Neural progenitor cell (in vitro differentiated cells): ENCODE data around the gene ASB2. TPM values are rescaled to one million over a fixed set of nuclear protein-coding genes. Genes with fewer than 3 reads are reported as not detected.

Experiments
- DNase-seq: peaks from one replicate; pipeline ENCODE4 v3.0.0-alpha.2; 2016; ENCODE audit warnings: low spot score
- H2AFZ ChIP-seq: fragments of 200-600 bp; sonication (generic); replicated peaks from 2 replicates; pipeline ENCODE4 v1.6.1; 2016; ENCODE audit warnings: antibody characterized with exemption
- H3F3A ChIP-seq: fragments of 200-600 bp; sonication (generic); 2 replicates; pipeline ENCODE4 v1.6.1; 2016; ENCODE audit warnings: antibody characterized with exemption, low read depth
- H3K27ac ChIP-seq: fragments of 200-600 bp; sonication (generic); 2 replicates; pipeline ENCODE4 v1.5.1; 2016; ENCODE audit warnings: mild to moderate bottlenecking
- H3K27me3 ChIP-seq: fragments of 200-600 bp; sonication (generic); 2 replicates; pipeline ENCODE4 v1.6.1; 2016; ENCODE audit warnings: mild to moderate bottlenecking, moderate library complexity
- H3K36me3 ChIP-seq: fragments of 200-600 bp; sonication (generic); 2 replicates; pipeline ENCODE4 v1.5.1; 2016
- H3K4me1 ChIP-seq: fragments of 200-600 bp; sonication (generic); 2 replicates; pipeline ENCODE4 v1.6.1; 2016; ENCODE audit warnings: mixed run types
- H3K4me2 ChIP-seq: fragments of 200-600 bp; sonication (generic); 2 replicates; pipeline ENCODE4 v1.6.1; 2016
- H3K4me3 ChIP-seq: fragments of 200-600 bp; sonication (generic); 2 replicates; pipeline ENCODE4 v1.5.1; 2016
- H3K79me2 ChIP-seq: fragments of 200-600 bp; sonication (generic); 2 replicates; pipeline ENCODE4 v1.6.1; 2016; ENCODE audit warnings: low read depth
- H3K9ac ChIP-seq: fragments of 200-600 bp; sonication (generic); 2 replicates; pipeline ENCODE4 v1.6.1; 2016
- H3K9me3 ChIP-seq: fragments of 200-600 bp; sonication (generic); 2 replicates; pipeline ENCODE4 v1.5.1; 2016; ENCODE audit warnings: low read depth
- H4K20me1 ChIP-seq: fragments of 200-600 bp; sonication (generic); 2 replicates; pipeline ENCODE4 v1.6.1; 2016; ENCODE audit warnings: low read depth
- H3K27ac Mint-ChIP-seq: 3 replicates; pipeline ENCODE4 v1.8.0; 2021; ENCODE audit warnings: mixed read lengths
- H3K27me3 Mint-ChIP-seq: 2 replicates; pipeline ENCODE4 v1.8.0; 2022; ENCODE audit warnings: low read depth, mild to moderate bottlenecking, inconsistent platforms, moderate library complexity, mixed read lengths; ENCODE audit not compliant: insufficient read depth
- H3K36me3 Mint-ChIP-seq: 3 replicates; pipeline ENCODE4 v1.8.0; 2021; ENCODE audit warnings: mixed read lengths
- H3K4me1 Mint-ChIP-seq: 3 replicates; pipeline ENCODE4 v1.8.0; 2021; ENCODE audit warnings: mixed read lengths
- H3K4me3 Mint-ChIP-seq: 3 replicates; pipeline ENCODE4 v1.8.0; 2021; ENCODE audit warnings: mild to moderate bottlenecking, moderate library complexity, mixed read lengths
- H3K9me3 Mint-ChIP-seq: 3 replicates; pipeline ENCODE4 v1.8.0; 2020; ENCODE audit warnings: mixed read lengths
- CTCF ChIP-seq: fragments of 200-600 bp; sonication (generic); IDR thresholded peaks from 2 replicates; pipeline ENCODE4 v1.5.1; 2017; ENCODE audit warnings: antibody characterized with exemption, mild to moderate bottlenecking
- EZH2 ChIP-seq: fragments of 200-600 bp; sonication (generic); IDR thresholded peaks from 2 replicates; pipeline ENCODE4 v1.6.1; 2017; ENCODE audit warnings: antibody characterized with exemption, mild to moderate bottlenecking, moderate library complexity
- EZH2phosphoT487 ChIP-seq: fragments of 200-600 bp; sonication (generic); IDR thresholded peaks from 2 replicates; pipeline ENCODE4 v1.6.1; 2017; ENCODE audit warnings: antibody characterized with exemption
- total RNA-seq: library from RNA; depleted of rRNA; stranded (reverse); fragments of >200 nt; gene quantifications from 2 replicates; pipeline ENCODE4 v1.2.3, GENCODE V29; 2015; ENCODE audit warnings: low replicate concordance

Gene ASB2
- total RNA-seq, 1 donor from 2014 or later = not detected

- no peak overlapping the region for H2AFZ ChIP-seq
- Mint-ChIP-seq H3K4me3 (no peak overlapping the region), H3K9me3 (no peaks in the 10 kb centered on the region), H3K27ac (peak overlapping the region; percentile 81), H3K36me3 (no peaks in the 10 kb centered on the region), H3K4me1 (peaks cover 64% of the 10 kb centered on the region), H3K27me3 (peaks cover 10% of the 10 kb centered on the region)
- no peak for DNase-seq
- H3K36me3 ChIP-seq = no peaks in the 10 kb centered on the region
- no peaks in the 10 kb centered on the region for H3K79me2 ChIP-seq
- H3K4me1 ChIP-seq = no peaks in the 10 kb centered on the region
- no peaks in the 10 kb centered on the region for H3K9me3 ChIP-seq
- TF ChIP-seq EZH2 (no peak), CTCF (no peak), EZH2phosphoT487 (no peak)
- H3F3A ChIP-seq = peaks cover 2% of the 10 kb centered on the region
- H3K27ac ChIP-seq = no peak overlapping the region
- H3K4me3 ChIP-seq = no peak overlapping the region
- H3K4me2 ChIP-seq = no peak overlapping the region
- H3K9ac ChIP-seq = no peak overlapping the region
- peaks cover 1% of the 10 kb centered on the region for H3K27me3 ChIP-seq
- no peaks in the 10 kb centered on the region for H4K20me1 ChIP-seq
Measured at GRCh38 chr14:93945070-93945399, 31.3 kb downstream of the ASB2 start.

GRCh38 chr14:93944348-93945069 is 31.9 kb downstream of the ASB2 start:
- Histone ChIP-seq H3K9ac (no peak overlapping the region), H3F3A (peaks cover 5% of the 10 kb centered on the region), H3K79me2 (no peaks in the 10 kb centered on the region), H3K9me3 (no peaks in the 10 kb centered on the region), H3K36me3 (no peaks in the 10 kb centered on the region), H3K27me3 (peaks cover 7% of the 10 kb centered on the region), H2AFZ (no peak overlapping the region), H4K20me1 (no peaks in the 10 kb centered on the region), H3K4me1 (no peaks in the 10 kb centered on the region), H3K27ac (no peak overlapping the region), H3K4me2 (no peak overlapping the region), H3K4me3 (no peak overlapping the region)
- peaks cover 11% of the 10 kb centered on the region for H3K27me3 Mint-ChIP-seq
- H3K9me3 Mint-ChIP-seq = no peaks in the 10 kb centered on the region
- H3K36me3 Mint-ChIP-seq = no peaks in the 10 kb centered on the region
- TF ChIP-seq CTCF = no peak
- no peak for TF ChIP-seq EZH2
- no peak for TF ChIP-seq EZH2phosphoT487
- DNase-seq = no peak
- H3K4me1 Mint-ChIP-seq = peaks cover 60% of the 10 kb centered on the region
- H3K4me3 Mint-ChIP-seq = no peak overlapping the region
- H3K27ac Mint-ChIP-seq = peak overlapping the region; percentile 81

- Mint-ChIP-seq H3K9me3 (no peaks in the 10 kb centered on the region), H3K4me1 (peaks cover 60% of the 10 kb centered on the region), H3K27me3 (peaks cover 11% of the 10 kb centered on the region), H3K27ac (no peak overlapping the region), H3K36me3 (no peaks in the 10 kb centered on the region), H3K4me3 (no peak overlapping the region)
- Histone ChIP-seq H4K20me1 (no peaks in the 10 kb centered on the region), H3K9me3 (no peaks in the 10 kb centered on the region), H3K4me1 (no peaks in the 10 kb centered on the region), H3K27ac (no peak overlapping the region), H3K4me3 (no peak overlapping the region), H3F3A (peaks cover 6% of the 10 kb centered on the region), H3K4me2 (no peak overlapping the region), H3K36me3 (no peaks in the 10 kb centered on the region), H3K27me3 (peaks cover 12% of the 10 kb centered on the region), H3K79me2 (no peaks in the 10 kb centered on the region), H2AFZ (no peak overlapping the region), H3K9ac (no peak overlapping the region)
- TF ChIP-seq CTCF (no peak), EZH2phosphoT487 (no peak), EZH2 (no peak)
- no peak for DNase-seq
Measured at GRCh38 chr14:93943930-93944329, 32.4 kb downstream of the ASB2 start.
